ENCODE measurements around the gene PELI3.

PELI3 gene

GRCh38 chr11:66494935-66495334 lies 28.2 kb downstream of the PELI3 start:
- peaks cover 28% of the 10 kb centered on the region for H3K36me3 ChIP-seq (ENCODE audit: control insufficient read depth, insufficient read depth, low read length)
- peaks cover 3% of the 10 kb centered on the region for H3K4me1 ChIP-seq (ENCODE audit: control insufficient read depth, insufficient read depth, low read length)
- peak overlapping the region; percentile 47 for H3K9ac ChIP-seq (ENCODE audit: low read depth, low read length)
- H3K4me3 ChIP-seq (ENCODE audit: low read depth, low read length), result no peak overlapping the region
- H3K9me3 ChIP-seq (ENCODE audit: control insufficient read depth, insufficient read depth, low read length), result no peaks in the 10 kb centered on the region
- no peaks in the 10 kb centered on the region for H3K27me3 ChIP-seq (ENCODE audit: control insufficient read depth, insufficient read depth, low read length)

GRCh38 chr11:66495401-66495854 lies 28.7 kb downstream of the PELI3 start:
- H3K4me1 ChIP-seq (ENCODE audit: control insufficient read depth, insufficient read depth, low read length), result peaks cover 3% of the 10 kb centered on the region
- no peaks in the 10 kb centered on the region for H3K9me3 ChIP-seq (ENCODE audit: control insufficient read depth, insufficient read depth, low read length)
- H3K36me3 ChIP-seq (ENCODE audit: control insufficient read depth, insufficient read depth, low read length), result peaks cover 28% of the 10 kb centered on the region
- H3K4me3 ChIP-seq (ENCODE audit: low read depth, low read length), result no peak overlapping the region
- H3K9ac ChIP-seq (ENCODE audit: low read depth, low read length), result no peak overlapping the region
- H3K27me3 ChIP-seq (ENCODE audit: control insufficient read depth, insufficient read depth, low read length), result no peaks in the 10 kb centered on the region

- no peak overlapping the region for H3K9ac ChIP-seq (ENCODE audit: low read depth, low read length)
- H3K4me1 ChIP-seq (ENCODE audit: control insufficient read depth, insufficient read depth, low read length), result no peaks in the 10 kb centered on the region
- H3K4me3 ChIP-seq (ENCODE audit: low read depth, low read length), result no peak overlapping the region
- H3K9me3 ChIP-seq (ENCODE audit: control insufficient read depth, insufficient read depth, low read length), result no peaks in the 10 kb centered on the region
- peaks cover 28% of the 10 kb centered on the region for H3K36me3 ChIP-seq (ENCODE audit: control insufficient read depth, insufficient read depth, low read length)
- H3K27me3 ChIP-seq (ENCODE audit: control insufficient read depth, insufficient read depth, low read length), result no peaks in the 10 kb centered on the region
These were observed 30.5 kb downstream of the PELI3 start for GRCh38 chr11:66497206-66497605.

- Histone ChIP-seq H3K4me3 (ENCODE audit: low read depth, low read length) (no peak overlapping the region), H3K9me3 (ENCODE audit: control insufficient read depth, insufficient read depth, low read length) (no peaks in the 10 kb centered on the region), H3K36me3 (ENCODE audit: control insufficient read depth, insufficient read depth, low read length) (peaks cover 22% of the 10 kb centered on the region), H3K27me3 (ENCODE audit: control insufficient read depth, insufficient read depth, low read length) (no peaks in the 10 kb centered on the region), H3K4me1 (ENCODE audit: control insufficient read depth, insufficient read depth, low read length) (no peaks in the 10 kb centered on the region), H3K9ac (ENCODE audit: low read depth, low read length) (no peak overlapping the region)
These were observed 31.8 kb downstream of the PELI3 start for GRCh38 chr11:66498506-66498905.

GRCh38 chr11:66505276-66505816 lies 38.6 kb downstream of the PELI3 start:
- Histone ChIP-seq H3K27me3 (ENCODE audit: control insufficient read depth, insufficient read depth, low read length) (no peaks in the 10 kb centered on the region), H3K4me1 (ENCODE audit: control insufficient read depth, insufficient read depth, low read length) (no peaks in the 10 kb centered on the region), H3K9me3 (ENCODE audit: control insufficient read depth, insufficient read depth, low read length) (no peaks in the 10 kb centered on the region), H3K4me3 (ENCODE audit: low read depth, low read length) (no peak overlapping the region), H3K36me3 (ENCODE audit: control insufficient read depth, insufficient read depth, low read length) (peaks cover 10% of the 10 kb centered on the region), H3K9ac (ENCODE audit: low read depth, low read length) (no peak overlapping the region)

GRCh38 chr11:66509131-66509561 lies 42.4 kb downstream of the PELI3 start:
- Histone ChIP-seq H3K36me3 (ENCODE audit: control insufficient read depth, insufficient read depth, low read length) (peaks cover 7% of the 10 kb centered on the region), H3K27me3 (ENCODE audit: control insufficient read depth, insufficient read depth, low read length) (no peaks in the 10 kb centered on the region), H3K9me3 (ENCODE audit: control insufficient read depth, insufficient read depth, low read length) (no peaks in the 10 kb centered on the region), H3K4me1 (ENCODE audit: control insufficient read depth, insufficient read depth, low read length) (no peaks in the 10 kb centered on the region), H3K4me3 (ENCODE audit: low read depth, low read length) (no peak overlapping the region), H3K9ac (ENCODE audit: low read depth, low read length) (no peak overlapping the region)

GRCh38 chr11:66510271-66510989 lies 43.7 kb downstream of the PELI3 start, which contains the start of gene BBS1:
Gene BBS1 (plus strand): TSS chr11:66510635. CDS start chr11:66510660, 25 bp downstream.
- no peaks in the 10 kb centered on the region for H3K27me3 ChIP-seq (ENCODE audit: control insufficient read depth, insufficient read depth, low read length)
- peak within 1 kb of the TSS; percentile 62 for H3K9ac ChIP-seq (ENCODE audit: low read depth, low read length)

GRCh38 chr11:66510990-66511339 lies 44.3 kb downstream of the PELI3 start:
- Histone ChIP-seq H3K9ac (ENCODE audit: low read depth, low read length) (peak overlapping the region; percentile 62), H3K4me3 (ENCODE audit: low read depth, low read length) (peak overlapping the region; percentile 92), H3K9me3 (ENCODE audit: control insufficient read depth, insufficient read depth, low read length) (no peaks in the 10 kb centered on the region), H3K27me3 (ENCODE audit: control insufficient read depth, insufficient read depth, low read length) (no peaks in the 10 kb centered on the region), H3K4me1 (ENCODE audit: control insufficient read depth, insufficient read depth, low read length) (no peaks in the 10 kb centered on the region), H3K36me3 (ENCODE audit: control insufficient read depth, insufficient read depth, low read length) (peaks cover 4% of the 10 kb centered on the region)

More at GRCh38 chr11:66510271-66510989, 43.7 kb downstream of the PELI3 start, which contains the start of gene BBS1:
- peaks cover 4% of the 10 kb centered on the region for H3K36me3 ChIP-seq (ENCODE audit: control insufficient read depth, insufficient read depth, low read length)
- peak within 1 kb of the TSS; percentile 92 for H3K4me3 ChIP-seq (ENCODE audit: low read depth, low read length)
- no peaks in the 10 kb centered on the region for H3K9me3 ChIP-seq (ENCODE audit: control insufficient read depth, insufficient read depth, low read length)
- H3K4me1 ChIP-seq (ENCODE audit: control insufficient read depth, insufficient read depth, low read length), result no peaks in the 10 kb centered on the region

- Histone ChIP-seq H3K9ac (ENCODE audit: low read depth, low read length) (no peak overlapping the region), H3K27me3 (ENCODE audit: control insufficient read depth, insufficient read depth, low read length) (no peaks in the 10 kb centered on the region), H3K4me1 (ENCODE audit: control insufficient read depth, insufficient read depth, low read length) (no peaks in the 10 kb centered on the region), H3K4me3 (ENCODE audit: low read depth, low read length) (no peak overlapping the region), H3K36me3 (ENCODE audit: control insufficient read depth, insufficient read depth, low read length) (peaks cover 19% of the 10 kb centered on the region), H3K9me3 (ENCODE audit: control insufficient read depth, insufficient read depth, low read length) (no peaks in the 10 kb centered on the region)
These were observed 56.9 kb downstream of the PELI3 start for GRCh38 chr11:66523611-66524010.

GRCh38 chr11:66524304-66525040 lies 57.8 kb downstream of the PELI3 start:
- Histone ChIP-seq H3K4me1 (ENCODE audit: control insufficient read depth, insufficient read depth, low read length) (no peaks in the 10 kb centered on the region), H3K9ac (ENCODE audit: low read depth, low read length) (no peak overlapping the region), H3K36me3 (ENCODE audit: control insufficient read depth, insufficient read depth, low read length) (peaks cover 19% of the 10 kb centered on the region), H3K27me3 (ENCODE audit: control insufficient read depth, insufficient read depth, low read length) (no peaks in the 10 kb centered on the region), H3K9me3 (ENCODE audit: control insufficient read depth, insufficient read depth, low read length) (no peaks in the 10 kb centered on the region), H3K4me3 (ENCODE audit: low read depth, low read length) (no peak overlapping the region)
